IMR-90 (cell line): ENCODE results near the gene ADSS1. TPM values are rescaled to one million over a fixed set of nuclear protein-coding genes. Genes with fewer than 3 reads are reported as not detected.

ENCODE experiments used
- ATAC-seq: fragments of 200-7000 bp; cut with Tn5 transposase; 2 replicates; pipeline ENCODE4 v1.9.1; 2020; ENCODE audit warnings: low read depth, mild to moderate bottlenecking, moderate library complexity
- BruUV-seq: library from RNA; stranded (reverse); fragments of 400-500 nt; replicated peaks from 2 replicates; lab custom pipeline; 2021; lab: Mats Ljungman, UMichigan
- CTCF ChIA-PET: fragments of 300-600 bp; formaldehyde crosslinking; extraction: SDS; loops from one replicate; lab custom pipeline; 2021; ENCODE audit warnings: antibody characterized with exemption; lab: Yijun Ruan, JAX
- POLR2A ChIA-PET: fragments of 300-600 bp; sonication (Branson Sonifier 250); formaldehyde crosslinking; loops from one replicate; lab custom pipeline; 2022; ENCODE audit warnings: antibody characterized with exemption; ENCODE audit not compliant: unreplicated experiment; lab: Charles Lee
- DNase-seq: peaks from one replicate; pipeline ENCODE4 v3.0.0; 2013
- H2AFZ ChIP-seq: replicated peaks from 2 replicates; pipeline ENCODE3; 2013; ENCODE audit warnings: low read length, mild to moderate bottlenecking; ENCODE audit not compliant: poor library complexity
- H2AK5ac ChIP-seq: 2 replicates; pipeline ENCODE4 v1.6.1; 2013; ENCODE audit warnings: low read depth, low read length, inconsistent platforms
- H2AK9ac ChIP-seq: replicated peaks from 2 replicates; pipeline ENCODE3; 2013; ENCODE audit warnings: mild to moderate bottlenecking, low read depth, low read length, moderate library complexity; ENCODE audit not compliant: poor library complexity
- H2BK120ac ChIP-seq: 2 replicates; pipeline ENCODE4 v1.6.1; 2013; ENCODE audit warnings: low read depth, low read length, inconsistent platforms
- H2BK15ac ChIP-seq: 3 replicates; pipeline ENCODE4 v1.6.1; 2013; ENCODE audit warnings: low read depth, low read length, inconsistent platforms
- H2BK20ac ChIP-seq: 2 replicates; pipeline ENCODE4 v1.6.1; 2013; ENCODE audit warnings: low read depth, mild to moderate bottlenecking, inconsistent platforms, low read length, moderate library complexity
- H2BK5ac ChIP-seq: 2 replicates; pipeline ENCODE4 v1.6.1; 2013; ENCODE audit warnings: mild to moderate bottlenecking, low read depth, low read length, inconsistent platforms; ENCODE audit not compliant: poor library complexity, severe bottlenecking
- H3K14ac ChIP-seq: replicated peaks from 2 replicates; pipeline ENCODE4 v1.6.1; 2013; ENCODE audit warnings: low read depth, low read length, inconsistent platforms
- H3K18ac ChIP-seq: 2 replicates; pipeline ENCODE4 v1.6.1; 2013; ENCODE audit warnings: low read depth, low read length, control low read depth
- H3K23ac ChIP-seq: 2 replicates; pipeline ENCODE4 v1.6.1; 2013; ENCODE audit warnings: low read depth, low read length, inconsistent platforms
- H3K27ac ChIP-seq: 2 replicates; pipeline ENCODE4 v1.5.1; 2013; ENCODE audit warnings: mild to moderate bottlenecking, control low read depth, low read length; ENCODE audit not compliant: insufficient read depth
- H3K27me3 ChIP-seq: 2 replicates; pipeline ENCODE4 v1.6.1; 2013; ENCODE audit warnings: low read length; ENCODE audit not compliant: control insufficient read depth, insufficient read depth
- H3K36me3 ChIP-seq: 2 replicates; pipeline ENCODE4 v1.6.1; 2013; ENCODE audit warnings: low read length, mixed read lengths; ENCODE audit not compliant: control insufficient read depth, insufficient read depth
- H3K4ac ChIP-seq: 2 replicates; pipeline ENCODE4 v1.6.1; 2013; ENCODE audit warnings: low read depth, low read length, inconsistent platforms
- H3K4me1 ChIP-seq: 2 replicates; pipeline ENCODE4 v1.6.1; 2013; ENCODE audit warnings: low read length, mixed read lengths; ENCODE audit not compliant: control insufficient read depth, insufficient read depth
- H3K4me2 ChIP-seq: 2 replicates; pipeline ENCODE4 v1.6.1; 2013; ENCODE audit warnings: low read depth, mild to moderate bottlenecking, control low read depth, low read length, moderate library complexity
- H3K4me3 ChIP-seq: 2 replicates; pipeline ENCODE4 v1.5.1; 2013; ENCODE audit warnings: low read depth, mild to moderate bottlenecking, control low read depth, low read length, moderate library complexity; ENCODE audit not compliant: insufficient read depth
- H3K56ac ChIP-seq: 2 replicates; pipeline ENCODE4 v1.6.1; 2013; ENCODE audit warnings: low read length, inconsistent platforms; ENCODE audit not compliant: insufficient read depth; ENCODE audit errors: extremely low read depth
- H3K79me1 ChIP-seq, 2 experiments: 2 replicates each; pipeline ENCODE4 v1.6.1; 2013; ENCODE audit warnings: low read length in 2 of 2, inconsistent platforms in 1 of 2, low read depth in 1 of 2
- H3K9ac ChIP-seq: 2 replicates; pipeline ENCODE4 v1.6.1; 2013; ENCODE audit warnings: low read depth, low read length, control low read depth
- H3K9me1 ChIP-seq: 2 replicates; pipeline ENCODE4 v1.6.1; 2013; ENCODE audit warnings: low read length, inconsistent platforms; ENCODE audit not compliant: insufficient read depth
- H3K9me3 ChIP-seq: 2 replicates; pipeline ENCODE4 v1.6.1; 2013; ENCODE audit warnings: low read length; ENCODE audit not compliant: control insufficient read depth, insufficient read depth
- H4K20me1 ChIP-seq: 2 replicates; pipeline ENCODE4 v1.6.1; 2013; ENCODE audit warnings: low read length, inconsistent platforms; ENCODE audit not compliant: insufficient read depth
- H4K5ac ChIP-seq: 2 replicates; pipeline ENCODE4 v1.6.1; 2013; ENCODE audit warnings: mild to moderate bottlenecking, low read depth, low read length, control low read depth
- H4K8ac ChIP-seq, 2 experiments: 2 replicates each; pipeline ENCODE4 v1.6.1; 2013; ENCODE audit warnings: low read depth in 2 of 2, low read length in 2 of 2, control low read depth in 1 of 2, inconsistent platforms in 1 of 2
- H4K91ac ChIP-seq: 2 replicates; pipeline ENCODE4 v1.6.1; 2013; ENCODE audit warnings: low read depth, low read length, inconsistent platforms; ENCODE audit not compliant: insufficient read depth
- BHLHE40 ChIP-seq: fragments of 150-350 bp; IDR thresholded peaks from 2 replicates; pipeline ENCODE4 v1.6.1; 2016; ENCODE audit warnings: mild to moderate bottlenecking, low read depth, low read length
- MAZ ChIP-seq: IDR thresholded peaks from 2 replicates; pipeline ENCODE4 v1.6.1; 2012; ENCODE audit warnings: low read depth, mild to moderate bottlenecking, low read length, improper control_type of control experiment, moderate library complexity, borderline replicate concordance
- MXI1 ChIP-seq: IDR thresholded peaks from 2 replicates; pipeline ENCODE4 v1.6.1; 2012; ENCODE audit warnings: low read depth, mild to moderate bottlenecking, low read length, moderate library complexity, borderline replicate concordance
- NFE2L2 ChIP-seq: fragments of 150-350 bp; IDR thresholded peaks from 2 replicates; pipeline ENCODE4 v1.6.1; 2016; ENCODE audit warnings: low read depth, mild to moderate bottlenecking, low read length
- WGBS, 2 experiments: methylation state at CpG; one replicate each; pipeline versions ENCODE4 v1.1.5 to v1.1.7; 2013; ENCODE audit warnings: missing lambda C conversion rate in 2 of 2; ENCODE audit not compliant: insufficient read length in 1 of 2; ENCODE audit errors: extremely low coverage in 2 of 2; 5-methylcytosine and 5-hydroxymethylcytosine counted together
- dilution Hi-C: fragments of 300-500 bp; cut with HindIII; formaldehyde crosslinking; loops from one replicate; pipeline ENCODE4 v1.14.3; 2018; ENCODE audit warnings: low sequenced_read_pairs; ENCODE audit not compliant: unreplicated experiment
- in situ Hi-C: fragments of 300-500 bp; cut with MboI; formaldehyde crosslinking; loops from 3 replicates; pipeline ENCODE4 v1.14.3; 2019; ENCODE audit warnings: low sequenced_read_pairs, inconsistent platforms, mixed read lengths
- intact Hi-C: fragments of 100-400 bp; cut with micrococcal nuclease; formaldehyde crosslinking; loops from 2 replicates; pipeline ENCODE4 v1.10.0; 2022
- polyA plus RNA-seq, 3 experiments: library from polyadenylated mRNA; depleted of rRNA; stranded (reverse); fragments of >200 nt; gene quantifications; 2 replicates each; pipeline ENCODE4 v1.2.3, GENCODE V29; 2012; ENCODE audit warnings: low replicate concordance in 1 of 3
- total RNA-seq: library from RNA; depleted of rRNA; stranded (reverse); fragments of >200 nt; gene quantifications from 2 replicates; pipeline ENCODE4 v1.2.3, GENCODE V29; 2012
- TF ChIP-seq, protein P1 (sequence below): conservative IDR thresholded peaks from 2 replicates; pipeline ENCODE4 v1.5.1; 2012; ENCODE audit warnings: mild to moderate bottlenecking, low read depth, low read length, improper control_type of control experiment

The ADSS1 gene
- total and polyA plus RNA-seq, 2 of the 4 experiments (the other 2 are of a cell fraction): 1.8 to 5.2 TPM

DNA sequence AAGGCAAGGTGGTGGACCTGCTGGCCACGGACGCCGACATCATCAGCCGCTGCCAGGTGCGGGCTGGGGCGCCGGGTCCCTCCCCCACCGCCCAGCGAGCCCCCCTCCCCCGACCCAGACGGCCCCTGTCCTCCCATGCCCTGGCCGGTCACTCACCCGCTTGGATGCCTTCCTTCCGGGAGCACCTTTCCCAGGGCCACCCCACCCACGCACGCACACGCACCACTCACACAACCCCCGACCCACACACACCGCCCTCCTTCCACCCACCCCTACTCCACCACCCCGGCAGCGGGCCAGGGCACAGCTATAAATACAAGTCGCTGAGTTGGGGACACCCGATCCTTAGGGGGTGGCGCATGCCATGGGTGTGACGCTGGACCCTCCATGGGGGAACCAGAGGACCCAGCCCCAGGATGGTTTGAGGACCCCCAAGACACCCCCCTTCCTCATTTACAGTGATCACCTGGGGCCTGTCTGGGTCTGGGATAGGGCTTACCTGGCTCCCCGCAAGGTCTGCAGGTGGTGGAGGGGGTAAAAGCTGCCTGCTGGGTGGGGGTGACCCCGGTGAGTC, 465 bp downstream of the ADSS1 start:
- no peaks in the 10 kb centered on the region; the same call in 1 of the 2 replicates for H3K27me3 ChIP-seq
- peaks cover 13% of the 10 kb centered on the region for H3K36me3 ChIP-seq
- peak overlapping the region; percentile 1; the same call in 1 of the 2 replicates for H4K5ac ChIP-seq
- peaks cover 12 to 21% of the 10 kb centered on the region in 2 experiments; a peak in 2 of 4 replicates for H3K79me1 ChIP-seq
- peaks cover 23% of the 10 kb centered on the region for H3K4me1 ChIP-seq
- WGBS, 2 experiments: 0% methylated on average over 10 of the region's 27 CpGs; no CpG with 5 or more reads in 1 of the 2 experiments
- H3K4ac ChIP-seq: 0 out of 2 replicates have a peak overlapping the region, but pooled peaks have one; percentile 49
- CTCF ChIA-PET: no interaction called here
- TF ChIP-seq MAZ (no peak), BHLHE40 (no peak), NFE2L2 (no peak), MXI1 (no peak)
- TF ChIP-seq, protein P1, sequence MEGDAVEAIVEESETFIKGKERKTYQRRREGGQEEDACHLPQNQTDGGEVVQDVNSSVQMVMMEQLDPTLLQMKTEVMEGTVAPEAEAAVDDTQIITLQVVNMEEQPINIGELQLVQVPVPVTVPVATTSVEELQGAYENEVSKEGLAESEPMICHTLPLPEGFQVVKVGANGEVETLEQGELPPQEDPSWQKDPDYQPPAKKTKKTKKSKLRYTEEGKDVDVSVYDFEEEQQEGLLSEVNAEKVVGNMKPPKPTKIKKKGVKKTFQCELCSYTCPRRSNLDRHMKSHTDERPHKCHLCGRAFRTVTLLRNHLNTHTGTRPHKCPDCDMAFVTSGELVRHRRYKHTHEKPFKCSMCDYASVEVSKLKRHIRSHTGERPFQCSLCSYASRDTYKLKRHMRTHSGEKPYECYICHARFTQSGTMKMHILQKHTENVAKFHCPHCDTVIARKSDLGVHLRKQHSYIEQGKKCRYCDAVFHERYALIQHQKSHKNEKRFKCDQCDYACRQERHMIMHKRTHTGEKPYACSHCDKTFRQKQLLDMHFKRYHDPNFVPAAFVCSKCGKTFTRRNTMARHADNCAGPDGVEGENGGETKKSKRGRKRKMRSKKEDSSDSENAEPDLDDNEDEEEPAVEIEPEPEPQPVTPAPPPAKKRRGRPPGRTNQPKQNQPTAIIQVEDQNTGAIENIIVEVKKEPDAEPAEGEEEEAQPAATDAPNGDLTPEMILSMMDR: no peak
- DNase-seq (no peak), ATAC-seq (peak; percentile 8)
- intact Hi-C loops: loop anchor here (5.0 kb wide), 1 partner anchor 72 kb away; no protein-coding TSS in a partner anchor
- H3K4me2 ChIP-seq: peak overlapping the region; percentile 89
- H2BK5ac ChIP-seq: no peak overlapping the region
- in situ Hi-C loops: no loop called here
- H2BK15ac ChIP-seq: no peak overlapping the region
- no peak overlapping the region for H4K8ac ChIP-seq
- H3K9me1 ChIP-seq: no peaks in the 10 kb centered on the region
- H4K91ac ChIP-seq: no peak overlapping the region
- peak overlapping the region; percentile 94 for H2AFZ ChIP-seq
- peaks cover 25% of the 10 kb centered on the region for H4K20me1 ChIP-seq
- no peak overlapping the region; the same call in 1 of the 2 replicates for H3K14ac ChIP-seq
- H3K4me3 ChIP-seq: peak overlapping the region; percentile 94
- H3K56ac ChIP-seq: no peak overlapping the region
- H2AK5ac ChIP-seq: peak overlapping the region; percentile 81
- POLR2A ChIA-PET: no interaction called here
- no peak overlapping the region for H2BK20ac ChIP-seq
- H2AK9ac ChIP-seq: peak overlapping the region; percentile 62
- H3K9ac ChIP-seq: peak overlapping the region; percentile 41; the same call in 1 of the 2 replicates
- H3K18ac ChIP-seq: no peak overlapping the region
- no peaks in the 10 kb centered on the region for H3K9me3 ChIP-seq
- no peak overlapping the region for H2BK120ac ChIP-seq
- no TSS peak for BruUV-seq
- dilution Hi-C loops: no loop called here
- no peak overlapping the region; the same call in 1 of the 2 replicates for H3K27ac ChIP-seq
- H3K23ac ChIP-seq: no peak overlapping the region
